Peyer's patch (tissue), 4 donors: ENCODE data around the gene DLGAP1.

Experiments
- CTCF ChIP-seq, 6 experiments: fragments of 450-650 bp in 4 of 6; fragments of 200-600 bp in 2 of 6; sonication (generic) in 1 of 6; IDR thresholded peaks; one replicate each; pipeline ENCODE4 v1.5.1; 2017 to 2019; ENCODE audit warnings: antibody characterized with exemption in 6 of 6, mild to moderate bottlenecking in 3 of 6, moderate library complexity in 1 of 6
- POLR2A ChIP-seq, 2 donors: fragments of 450-650 bp; IDR thresholded peaks; one replicate each; pipeline ENCODE4 v1.5.1; 2017; ENCODE audit warnings: antibody characterized with exemption in 2 of 2, mild to moderate bottlenecking in 2 of 2, moderate library complexity in 2 of 2

GRCh38 chr18:3611313-3612090 is 843.6 kb downstream of the DLGAP1 start:
- TF ChIP-seq CTCF (IDR thresholded peaks at IDR 0.05) (no peak), POLR2A (IDR thresholded peaks at IDR 0.05) (no peak)
